Endothelial cell of umbilical vein (primary cell): ENCODE results near the gene MEN1. TPM values are rescaled to one million over a fixed set of nuclear protein-coding genes. Genes with fewer than 3 reads are reported as not detected.

ENCODE experiments used
- BruUV-seq: library from RNA; stranded (reverse); fragments of 400-500 nt; replicated peaks from 2 replicates; lab custom pipeline; 2021; lab: Mats Ljungman, UMichigan
- CTCF ChIA-PET: fragments of 300-600, 350-600 bp; sonication (Branson Sonifier 250); formaldehyde crosslinking; loops from one replicate; lab custom pipeline; 2021; ENCODE audit warnings: antibody characterized with exemption, inconsistent platforms; lab: Charles Lee
- POLR2A ChIA-PET: fragments of 300-600, 350-600 bp; sonication (Branson Sonifier 250); formaldehyde crosslinking; loops from one replicate; lab custom pipeline; 2021; ENCODE audit warnings: antibody characterized with exemption, inconsistent platforms; lab: Charles Lee
- DNase-seq: peaks from one replicate; pipeline ENCODE4 v3.0.0-alpha.2; 2011; ENCODE audit warnings: low read depth, low spot score
- FAIRE-seq: peaks from 2 replicates; lab custom pipeline; 2011; peaks lifted over from hg19 to GRCh38; lab: Jason Lieb, UNC
- H2AFZ ChIP-seq: 2 replicates; pipeline ENCODE4 v1.6.0; 2012; ENCODE audit warnings: low read depth, low read length, control low read depth, inconsistent platforms
- H3K27ac ChIP-seq: 2 replicates; pipeline ENCODE4 v1.5.1; 2011; ENCODE audit warnings: low read depth, mild to moderate bottlenecking, control low read depth, low read length, moderate library complexity; ENCODE audit not compliant: insufficient read depth
- H3K27me3 ChIP-seq, 2 experiments: 2 replicates each; pipeline versions ENCODE4 v1.6.0 to v1.6.1; 2011; ENCODE audit warnings: low read length in 2 of 2, mixed read lengths in 1 of 2; ENCODE audit not compliant: control insufficient read depth in 2 of 2, insufficient read depth in 2 of 2
- H3K36me3 ChIP-seq, 2 experiments: 2 replicates in 1 of 2; 3 replicates in 1 of 2; pipeline ENCODE4 v1.5.1; 2011; ENCODE audit warnings: low read length in 2 of 2, mild to moderate bottlenecking in 1 of 2, moderate library complexity in 1 of 2; ENCODE audit not compliant: control insufficient read depth in 2 of 2, insufficient read depth in 2 of 2; ENCODE audit errors: extremely low read depth in 1 of 2
- H3K4me1 ChIP-seq: 3 replicates; pipeline ENCODE4 v1.5.1; 2011; ENCODE audit warnings: mild to moderate bottlenecking, low read length; ENCODE audit not compliant: control insufficient read depth, insufficient read depth; ENCODE audit errors: extremely low read depth
- H3K4me2 ChIP-seq: 2 replicates; pipeline ENCODE4 v1.6.1; 2011; ENCODE audit warnings: low read length, control low read depth, mixed read lengths; ENCODE audit not compliant: insufficient read depth
- H3K4me3 ChIP-seq, 3 experiments: fragments of 200-600 bp in 1 of 3; sonication (generic), shearing (Covaris generic) in 1 of 3; replicated peaks in 1 of 3; 2 replicates each; pipeline ENCODE4 v1.5.1; 2011 to 2016; ENCODE audit warnings: control low read depth in 3 of 3, low read length in 3 of 3, mild to moderate bottlenecking in 2 of 3, inconsistent platforms in 1 of 3, low read depth in 1 of 3, moderate library complexity in 1 of 3; ENCODE audit not compliant: insufficient read depth in 1 of 3
- H3K79me2 ChIP-seq: 2 replicates; pipeline ENCODE4 v1.6.0; 2012; ENCODE audit warnings: low read length, inconsistent platforms; ENCODE audit not compliant: control insufficient read depth, insufficient read depth
- H3K9ac ChIP-seq: replicated peaks from 2 replicates; pipeline ENCODE3; 2011; ENCODE audit warnings: low read length, control low read depth; ENCODE audit not compliant: insufficient read depth; ENCODE audit errors: extremely low read depth
- H3K9me1 ChIP-seq: replicated peaks from 3 replicates; pipeline ENCODE4 v1.6.0; 2011; ENCODE audit warnings: mild to moderate bottlenecking, low read length; ENCODE audit not compliant: control insufficient read depth, insufficient read depth; ENCODE audit errors: extremely low read depth
- H3K9me3 ChIP-seq: replicated peaks from 2 replicates; pipeline ENCODE4 v1.5.1; 2012; ENCODE audit warnings: low read length, inconsistent platforms; ENCODE audit not compliant: control insufficient read depth, insufficient read depth
- H4K20me1 ChIP-seq: replicated peaks from 2 replicates; pipeline ENCODE3; 2011; ENCODE audit warnings: mild to moderate bottlenecking, low read length; ENCODE audit not compliant: control insufficient read depth, insufficient read depth; ENCODE audit errors: extremely low read depth
- GATA2 ChIP-seq: IDR thresholded peaks from 2 replicates; pipeline ENCODE4 v1.7.0; 2011; ENCODE audit warnings: low read depth, mild to moderate bottlenecking, moderate library complexity, mixed read lengths, low read length; ENCODE audit not compliant: insufficient read length, insufficient read depth
- JUN ChIP-seq: IDR thresholded peaks from 2 replicates; pipeline ENCODE4 v1.6.1; 2011; ENCODE audit warnings: borderline replicate concordance, low read depth; ENCODE audit not compliant: insufficient read length, insufficient read depth
- MAX ChIP-seq: IDR thresholded peaks from 2 replicates; pipeline ENCODE4 v1.6.1; 2011; ENCODE audit not compliant: insufficient read depth, insufficient read length
- MYC ChIP-seq: IDR thresholded peaks from one replicate; pipeline ENCODE4 v1.6.1; 2011; ENCODE audit warnings: mild to moderate bottlenecking, low read depth, low read length
- POLR2A ChIP-seq: IDR thresholded peaks from 2 replicates; pipeline ENCODE4 v1.6.1; 2012; ENCODE audit warnings: low read depth, mild to moderate bottlenecking, control low read depth, low read length
- POLR2AphosphoS5 ChIP-seq: IDR thresholded peaks from 2 replicates; pipeline ENCODE4 v1.6.1; 2012; ENCODE audit warnings: low read depth, mild to moderate bottlenecking, control low read depth, low read length, moderate library complexity; ENCODE audit not compliant: insufficient read depth
- dilution Hi-C: fragments of 300-500 bp; cut with MboI; formaldehyde crosslinking; loops from one replicate; pipeline ENCODE4 v1.15.0; 2019; ENCODE audit warnings: low sequenced_read_pairs; ENCODE audit not compliant: extremely low pct_ligation_motif_present
- intact Hi-C: fragments of 100-400 bp; cut with micrococcal nuclease; formaldehyde crosslinking; loops from one replicate; pipeline ENCODE4 v1.10.0; 2022
- polyA plus RNA-seq, 4 experiments: library from polyadenylated mRNA; depleted of rRNA in 3 of 4; stranded (reverse) in 3 of 4; unstranded in 1 of 4; fragments of >200 nt; gene quantifications; 2 replicates each; pipeline versions ENCODE4 v1.2.1 to v1.2.3, GENCODE V29; 2011 to 2012; ENCODE audit warnings: missing spikeins in 1 of 4
- total RNA-seq: library from RNA; stranded (reverse); gene quantifications from 2 replicates; pipeline ENCODE4 v1.2.3, GENCODE V29; 2021

The MEN1 gene
- total and polyA plus RNA-seq, 2 donors (not counting 3 experiments of a cell fraction or from before 2014, with no cell fraction given) = 41.1 to 43.1 TPM

- no peak overlapping the region for H3K4me3 ChIP-seq
- CTCF ChIA-PET = interaction anchor here (0.5 to 3.4 kb wide), 26 partner anchors 9 to 329 kb away, joined by 3 to 32 read pairs (median 4); partner anchors contain the start of genes CDC42BPG, EHD1, MAP4K2 and MEN1
- H3K4me2 ChIP-seq = no peak overlapping the region
- no peaks in the 10 kb centered on the region for H4K20me1 ChIP-seq
- FAIRE-seq = no peak
- no peaks in the 10 kb centered on the region for H3K9me3 ChIP-seq
- dilution Hi-C loops = no loop called here
- intact Hi-C loops = no loop called here
- BruUV-seq = no TSS peak
- H3K36me3 ChIP-seq = peaks cover 0 to 14% of the 10 kb centered on the region in 2 experiments
- H3K79me2 ChIP-seq = no peaks in the 10 kb centered on the region
- POLR2A ChIA-PET = interaction anchor here (0.6 to 1.0 kb wide), 2 partner anchors 10 to 276 kb away, joined by 4 read pairs; partner anchors contain the start of gene SF1
- no peaks in the 10 kb centered on the region for H3K9me1 ChIP-seq
- H3K9ac ChIP-seq = no peak overlapping the region
- no peak overlapping the region for H3K27ac ChIP-seq
- H2AFZ ChIP-seq = no peak overlapping the region
- no peaks in the 10 kb centered on the region for H3K4me1 ChIP-seq
- no peak for DNase-seq
- no peaks in the 10 kb centered on the region for H3K27me3 ChIP-seq
- TF ChIP-seq POLR2A (no peak), JUN (no peak), MYC (no peak), MAX (no peak), POLR2AphosphoS5 (peak; percentile 13), GATA2 (no peak)
These were observed 21.8 kb downstream of the MEN1 start for GRCh38 chr11:64788321-64789215.
